Endothelial cell of umbilical vein (primary cell): ENCODE measurements around the gene LIN54. TPM values are rescaled to one million over a fixed set of nuclear protein-coding genes. Genes with fewer than 3 reads are reported as not detected.

Experiments
- BruUV-seq: library from RNA; stranded (reverse); fragments of 400-500 nt; replicated peaks from 2 replicates; lab custom pipeline; 2021; lab: Mats Ljungman, UMichigan
- CTCF ChIA-PET: fragments of 300-600, 350-600 bp; sonication (Branson Sonifier 250); formaldehyde crosslinking; loops from one replicate; lab custom pipeline; 2021; ENCODE audit warnings: antibody characterized with exemption, inconsistent platforms; lab: Charles Lee
- POLR2A ChIA-PET: fragments of 300-600, 350-600 bp; sonication (Branson Sonifier 250); formaldehyde crosslinking; loops from one replicate; lab custom pipeline; 2021; ENCODE audit warnings: antibody characterized with exemption, inconsistent platforms; lab: Charles Lee
- DNase-seq: peaks from one replicate; pipeline ENCODE4 v3.0.0-alpha.2; 2011; ENCODE audit warnings: low read depth, low spot score
- FAIRE-seq: peaks from 2 replicates; lab custom pipeline; 2011; peaks lifted over from hg19 to GRCh38; lab: Jason Lieb, UNC
- H2AFZ ChIP-seq: 2 replicates; pipeline ENCODE4 v1.6.0; 2012; ENCODE audit warnings: low read depth, low read length, control low read depth, inconsistent platforms
- H3K27ac ChIP-seq: 2 replicates; pipeline ENCODE4 v1.5.1; 2011; ENCODE audit warnings: low read depth, mild to moderate bottlenecking, control low read depth, low read length, moderate library complexity; ENCODE audit not compliant: insufficient read depth
- H3K27me3 ChIP-seq, 2 experiments: 2 replicates each; pipeline versions ENCODE4 v1.6.0 to v1.6.1; 2011; ENCODE audit warnings: low read length in 2 of 2, mixed read lengths in 1 of 2; ENCODE audit not compliant: control insufficient read depth in 2 of 2, insufficient read depth in 2 of 2
- H3K36me3 ChIP-seq, 2 experiments: 2 replicates in 1 of 2; 3 replicates in 1 of 2; pipeline ENCODE4 v1.5.1; 2011; ENCODE audit warnings: low read length in 2 of 2, mild to moderate bottlenecking in 1 of 2, moderate library complexity in 1 of 2; ENCODE audit not compliant: control insufficient read depth in 2 of 2, insufficient read depth in 2 of 2; ENCODE audit errors: extremely low read depth in 1 of 2
- H3K4me1 ChIP-seq: 3 replicates; pipeline ENCODE4 v1.5.1; 2011; ENCODE audit warnings: mild to moderate bottlenecking, low read length; ENCODE audit not compliant: control insufficient read depth, insufficient read depth; ENCODE audit errors: extremely low read depth
- H3K4me2 ChIP-seq: 2 replicates; pipeline ENCODE4 v1.6.1; 2011; ENCODE audit warnings: low read length, control low read depth, mixed read lengths; ENCODE audit not compliant: insufficient read depth
- H3K4me3 ChIP-seq, 3 experiments: fragments of 200-600 bp in 1 of 3; sonication (generic), shearing (Covaris generic) in 1 of 3; replicated peaks in 1 of 3; 2 replicates each; pipeline ENCODE4 v1.5.1; 2011 to 2016; ENCODE audit warnings: control low read depth in 3 of 3, low read length in 3 of 3, mild to moderate bottlenecking in 2 of 3, inconsistent platforms in 1 of 3, low read depth in 1 of 3, moderate library complexity in 1 of 3; ENCODE audit not compliant: insufficient read depth in 1 of 3
- H3K79me2 ChIP-seq: 2 replicates; pipeline ENCODE4 v1.6.0; 2012; ENCODE audit warnings: low read length, inconsistent platforms; ENCODE audit not compliant: control insufficient read depth, insufficient read depth
- H3K9ac ChIP-seq: replicated peaks from 2 replicates; pipeline ENCODE3; 2011; ENCODE audit warnings: low read length, control low read depth; ENCODE audit not compliant: insufficient read depth; ENCODE audit errors: extremely low read depth
- H3K9me1 ChIP-seq: replicated peaks from 3 replicates; pipeline ENCODE4 v1.6.0; 2011; ENCODE audit warnings: mild to moderate bottlenecking, low read length; ENCODE audit not compliant: control insufficient read depth, insufficient read depth; ENCODE audit errors: extremely low read depth
- H3K9me3 ChIP-seq: replicated peaks from 2 replicates; pipeline ENCODE4 v1.5.1; 2012; ENCODE audit warnings: low read length, inconsistent platforms; ENCODE audit not compliant: control insufficient read depth, insufficient read depth
- H4K20me1 ChIP-seq: replicated peaks from 2 replicates; pipeline ENCODE3; 2011; ENCODE audit warnings: mild to moderate bottlenecking, low read length; ENCODE audit not compliant: control insufficient read depth, insufficient read depth; ENCODE audit errors: extremely low read depth
- EZH2 ChIP-seq: IDR thresholded peaks from 2 replicates; pipeline ENCODE4 v1.6.1; 2012; ENCODE audit warnings: borderline replicate concordance, low read depth, mild to moderate bottlenecking, moderate library complexity, low read length, inconsistent platforms; ENCODE audit not compliant: severe bottlenecking
- FOS ChIP-seq: IDR thresholded peaks from 2 replicates; pipeline ENCODE4 v1.6.1; 2011; ENCODE audit warnings: mild to moderate bottlenecking, low read length, moderate library complexity, borderline replicate concordance; ENCODE audit not compliant: insufficient read depth
- GATA2 ChIP-seq: IDR thresholded peaks from 2 replicates; pipeline ENCODE4 v1.7.0; 2011; ENCODE audit warnings: low read depth, mild to moderate bottlenecking, moderate library complexity, mixed read lengths, low read length; ENCODE audit not compliant: insufficient read length, insufficient read depth
- JUN ChIP-seq: IDR thresholded peaks from 2 replicates; pipeline ENCODE4 v1.6.1; 2011; ENCODE audit warnings: borderline replicate concordance, low read depth; ENCODE audit not compliant: insufficient read length, insufficient read depth
- MYC ChIP-seq: IDR thresholded peaks from one replicate; pipeline ENCODE4 v1.6.1; 2011; ENCODE audit warnings: mild to moderate bottlenecking, low read depth, low read length
- POLR2A ChIP-seq: IDR thresholded peaks from 2 replicates; pipeline ENCODE4 v1.6.1; 2012; ENCODE audit warnings: low read depth, mild to moderate bottlenecking, control low read depth, low read length
- POLR2AphosphoS5 ChIP-seq: IDR thresholded peaks from 2 replicates; pipeline ENCODE4 v1.6.1; 2012; ENCODE audit warnings: low read depth, mild to moderate bottlenecking, control low read depth, low read length, moderate library complexity; ENCODE audit not compliant: insufficient read depth
- dilution Hi-C: fragments of 300-500 bp; cut with MboI; formaldehyde crosslinking; loops from one replicate; pipeline ENCODE4 v1.15.0; 2019; ENCODE audit warnings: low sequenced_read_pairs; ENCODE audit not compliant: extremely low pct_ligation_motif_present
- intact Hi-C: fragments of 100-400 bp; cut with micrococcal nuclease; formaldehyde crosslinking; loops from one replicate; pipeline ENCODE4 v1.10.0; 2022
- polyA plus RNA-seq, 4 experiments: library from polyadenylated mRNA; depleted of rRNA in 3 of 4; stranded (reverse) in 3 of 4; unstranded in 1 of 4; fragments of >200 nt; gene quantifications; 2 replicates each; pipeline versions ENCODE4 v1.2.1 to v1.2.3, GENCODE V29; 2011 to 2012; ENCODE audit warnings: missing spikeins in 1 of 4
- total RNA-seq: library from RNA; stranded (reverse); gene quantifications from 2 replicates; pipeline ENCODE4 v1.2.3, GENCODE V29; 2021
- TF ChIP-seq, protein P1 (sequence below), 2 donors: IDR thresholded peaks; 1 replicate in 1 of 2; 2 replicates in 1 of 2; pipeline ENCODE4 v1.5.1; 2011; ENCODE audit warnings: low read length in 2 of 2, mild to moderate bottlenecking in 2 of 2, moderate library complexity in 2 of 2, control low read depth in 1 of 2, inconsistent platforms in 1 of 2, low read depth in 1 of 2; ENCODE audit not compliant: insufficient read depth in 1 of 2; ENCODE audit errors: extremely low read depth in 1 of 2
- TF ChIP-seq, protein P2 (sequence below): IDR thresholded peaks from 2 replicates; pipeline ENCODE4 v1.6.1; 2011; ENCODE audit not compliant: insufficient read depth, insufficient read length

LIN54 gene
- total and polyA plus RNA-seq, 2 donors (not counting 3 experiments of a cell fraction or from before 2014, with no cell fraction given), result 6.2 to 15.7 TPM

DNA sequence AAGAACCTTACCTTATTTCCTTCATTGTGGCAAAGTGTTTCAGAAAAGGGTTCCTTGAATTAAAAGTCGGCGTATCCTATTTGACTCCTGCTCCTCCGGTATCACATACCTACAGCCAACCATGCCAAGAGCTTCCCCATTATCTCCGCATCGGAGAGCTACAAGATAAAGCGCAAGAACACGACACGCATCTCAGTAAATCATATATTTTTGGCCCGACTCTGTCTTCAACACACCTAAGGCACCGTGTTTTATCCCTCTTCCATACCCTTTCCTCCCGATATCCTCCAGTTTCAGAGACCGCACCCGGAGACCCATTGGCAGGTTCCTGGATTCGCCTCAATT lies 110.6 kb downstream of the LIN54 start:
- peak overlapping the region; percentile 79 for H3K27ac ChIP-seq
- H2AFZ ChIP-seq, result peak overlapping the region; percentile 30
- TSS peak; percentile 55 for BruUV-seq
- H3K79me2 ChIP-seq, result peaks cover 45% of the 10 kb centered on the region
- intact Hi-C loops (loop anchor here (1.0 kb wide), 5 partner anchors 9 to 384 kb away; partner anchors contain the start of genes COQ2 and SEC31A), dilution Hi-C loops (no loop called here)
- H3K4me1 ChIP-seq, result peaks cover 14% of the 10 kb centered on the region
- FAIRE-seq (no peak), DNase-seq (no peak)
- H3K4me2 ChIP-seq, result peak overlapping the region; percentile 98
- peak overlapping the region; percentile 71 to 92 (median 90) for H3K4me3 ChIP-seq
- no peaks in the 10 kb centered on the region for H4K20me1 ChIP-seq
- POLR2A ChIA-PET, result interaction anchor here (1.3 to 2.6 kb wide), 2 partner anchors 12 to 135 kb away, joined by 3 to 9 read pairs; partner anchors contain the start of gene COPS4
- CTCF ChIA-PET, result interaction anchor here (0.8 to 3.7 kb wide), 11 partner anchors 8 to 382 kb away, joined by 3 to 21 read pairs (median 5); partner anchors contain the start of genes COPS4 and SEC31A
- H3K27me3 ChIP-seq, result no peaks in the 10 kb centered on the region
- no peaks in the 10 kb centered on the region for H3K9me3 ChIP-seq
- peak overlapping the region; percentile 98 for H3K9ac ChIP-seq
- TF ChIP-seq, protein P1, sequence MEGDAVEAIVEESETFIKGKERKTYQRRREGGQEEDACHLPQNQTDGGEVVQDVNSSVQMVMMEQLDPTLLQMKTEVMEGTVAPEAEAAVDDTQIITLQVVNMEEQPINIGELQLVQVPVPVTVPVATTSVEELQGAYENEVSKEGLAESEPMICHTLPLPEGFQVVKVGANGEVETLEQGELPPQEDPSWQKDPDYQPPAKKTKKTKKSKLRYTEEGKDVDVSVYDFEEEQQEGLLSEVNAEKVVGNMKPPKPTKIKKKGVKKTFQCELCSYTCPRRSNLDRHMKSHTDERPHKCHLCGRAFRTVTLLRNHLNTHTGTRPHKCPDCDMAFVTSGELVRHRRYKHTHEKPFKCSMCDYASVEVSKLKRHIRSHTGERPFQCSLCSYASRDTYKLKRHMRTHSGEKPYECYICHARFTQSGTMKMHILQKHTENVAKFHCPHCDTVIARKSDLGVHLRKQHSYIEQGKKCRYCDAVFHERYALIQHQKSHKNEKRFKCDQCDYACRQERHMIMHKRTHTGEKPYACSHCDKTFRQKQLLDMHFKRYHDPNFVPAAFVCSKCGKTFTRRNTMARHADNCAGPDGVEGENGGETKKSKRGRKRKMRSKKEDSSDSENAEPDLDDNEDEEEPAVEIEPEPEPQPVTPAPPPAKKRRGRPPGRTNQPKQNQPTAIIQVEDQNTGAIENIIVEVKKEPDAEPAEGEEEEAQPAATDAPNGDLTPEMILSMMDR (IDR thresholded peaks at IDR 0.05; ENCODE audit: extremely low read depth in 1 of 2, insufficient read depth in 1 of 2, low read depth in 1 of 2, low read length in 2 of 2), result no peak
- no peak for TF ChIP-seq POLR2AphosphoS5
- TF ChIP-seq JUN, result no peak
- no peak for TF ChIP-seq FOS
- TF ChIP-seq, protein P2, sequence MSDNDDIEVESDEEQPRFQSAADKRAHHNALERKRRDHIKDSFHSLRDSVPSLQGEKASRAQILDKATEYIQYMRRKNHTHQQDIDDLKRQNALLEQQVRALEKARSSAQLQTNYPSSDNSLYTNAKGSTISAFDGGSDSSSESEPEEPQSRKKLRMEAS, result no peak
- no peak for TF ChIP-seq MYC
- TF ChIP-seq GATA2, result no peak
- TF ChIP-seq EZH2, result no peak
- TF ChIP-seq POLR2A, result no peak
- H3K36me3 ChIP-seq, result peaks cover 0 to 6% of the 10 kb centered on the region in 2 experiments
- H3K9me1 ChIP-seq, result no peaks in the 10 kb centered on the region
